ENCODE results near the gene PTPRN. TPM values are rescaled to one million over a fixed set of nuclear protein-coding genes. Genes with fewer than 3 reads are reported as not detected.

PTPRN gene
- total and polyA plus RNA-seq, 3 donors from 2014 or later: 1.7 to 6.0 (median 3.5) TPM

GRCh38 chr2:219282375-219282774 lies 26.8 kb downstream of the PTPRN start:
- Histone ChIP-seq H3K36me3 (ENCODE audit: low read depth, missing control alignments) (no peaks in the 10 kb centered on the region), H3K4me1 (peaks cover 33% of the 10 kb centered on the region), H3K27me3 (no peaks in the 10 kb centered on the region), H3K9me3 (no peaks in the 10 kb centered on the region), H3K4me3 (no peak overlapping the region), H3K27ac (no peak overlapping the region)
- TF ChIP-seq POLR2A (IDR thresholded peaks at IDR 0.05) (no peak), CTCF (IDR thresholded peaks at IDR 0.05) (no peak)
- 89 to 94% methylated on average over 5 of the region's 5 CpGs for WGBS, 2 donors
- DNase-seq: no peak
- intact Hi-C loops (cut with DNase I; ENCODE audit: low total_unique reads): no loop called here

GRCh38 chr2:219281588-219281987 lies 27.6 kb downstream of the PTPRN start:
- Histone ChIP-seq H3K9me3 (no peaks in the 10 kb centered on the region), H3K36me3 (ENCODE audit: low read depth, missing control alignments) (no peaks in the 10 kb centered on the region), H3K27ac (peak overlapping the region in 1 of 2 donors; percentile 4), H3K4me1 (peaks cover 33% of the 10 kb centered on the region), H3K27me3 (no peaks in the 10 kb centered on the region), H3K4me3 (no peak overlapping the region)
- intact Hi-C loops (cut with DNase I; ENCODE audit: low total_unique reads): no loop called here
- DNase-seq: no peak
- 90 to 91% methylated on average over 8 of the region's 8 CpGs for WGBS, 2 donors
- TF ChIP-seq POLR2A (IDR thresholded peaks at IDR 0.05) (no peak), CTCF (IDR thresholded peaks at IDR 0.05) (no peak)

DNA sequence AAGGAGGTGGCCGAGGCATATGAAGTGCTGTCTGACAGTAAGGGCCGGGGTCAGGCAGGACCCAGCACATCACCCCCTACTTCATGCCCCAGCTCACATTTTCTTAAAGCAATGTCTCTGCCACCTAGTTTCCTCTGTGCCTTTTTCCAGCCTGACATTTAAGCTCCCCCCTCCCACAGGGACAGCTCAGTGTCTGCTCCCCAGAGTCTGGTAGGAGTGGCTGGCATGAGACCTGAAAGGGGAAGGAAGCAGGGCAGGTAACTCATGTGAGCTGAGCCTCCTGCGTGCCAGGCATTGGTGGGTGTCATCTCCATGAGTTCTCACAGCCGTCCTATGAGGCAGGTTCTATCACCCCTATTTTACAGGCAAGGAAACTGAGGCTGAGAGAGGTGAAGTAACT lies 28.6 kb downstream of the PTPRN start:
- H3K4me3 ChIP-seq: no peak overlapping the region
- H3K36me3 ChIP-seq (ENCODE audit: low read depth, missing control alignments): no peaks in the 10 kb centered on the region
- WGBS, 2 donors: 96 to 100% methylated on average over 4 of the region's 4 CpGs
- H3K4me1 ChIP-seq: peaks cover 28% of the 10 kb centered on the region
- no peaks in the 10 kb centered on the region for H3K9me3 ChIP-seq
- DNase-seq: no peak
- H3K27ac ChIP-seq: peak overlapping the region; percentile 99 to 100
- H3K27me3 ChIP-seq: no peaks in the 10 kb centered on the region
- intact Hi-C loops (cut with DNase I; ENCODE audit: low total_unique reads): no loop called here
- no peak for TF ChIP-seq POLR2A (IDR thresholded peaks at IDR 0.05)
- no peak for TF ChIP-seq CTCF (IDR thresholded peaks at IDR 0.05)

DNA sequence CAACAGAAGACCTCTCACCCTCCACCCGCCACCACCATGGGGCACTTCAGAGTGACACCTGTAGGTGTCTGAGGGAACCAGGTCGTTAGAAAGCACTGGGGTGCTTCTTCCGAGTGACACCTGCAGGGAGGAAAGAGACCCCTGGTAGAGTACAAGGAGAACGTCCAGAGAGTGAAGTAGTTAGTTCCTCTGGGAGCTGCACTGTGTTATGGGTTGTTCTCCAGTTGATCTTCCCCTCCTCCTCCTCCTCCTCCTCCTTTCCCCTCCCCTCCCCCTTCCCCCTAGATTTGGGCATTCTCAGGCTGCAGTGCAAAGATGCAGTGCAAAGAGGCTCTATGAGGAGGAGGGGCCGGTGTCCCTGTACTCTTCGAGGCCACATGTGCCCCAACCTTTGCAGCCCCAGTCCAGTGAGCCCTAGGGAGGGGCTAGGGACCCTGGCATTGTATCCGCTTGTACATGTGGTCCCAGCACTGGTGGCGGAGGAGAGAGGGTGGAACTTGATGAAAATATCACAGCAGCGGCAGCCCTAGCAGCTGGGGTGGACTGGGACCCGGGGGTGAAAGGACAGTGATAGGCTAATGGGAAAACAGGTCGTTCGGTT lies 29.2 kb downstream of the PTPRN start:
- intact Hi-C loops (cut with DNase I; ENCODE audit: low total_unique reads): no loop called here
- H3K27me3 ChIP-seq: no peaks in the 10 kb centered on the region
- WGBS, 2 donors: 34 to 37% methylated on average over 11 to 12 of the region's 12 CpGs
- H3K27ac ChIP-seq: peak overlapping the region; percentile 99 to 100
- peak overlapping the region; percentile 87 to 91 for H3K4me3 ChIP-seq
- no peaks in the 10 kb centered on the region for H3K9me3 ChIP-seq
- H3K36me3 ChIP-seq (ENCODE audit: low read depth, missing control alignments): no peaks in the 10 kb centered on the region
- no peak for TF ChIP-seq POLR2A (IDR thresholded peaks at IDR 0.05)
- no peak for TF ChIP-seq CTCF (IDR thresholded peaks at IDR 0.05)
- no peak for DNase-seq
- H3K4me1 ChIP-seq: peaks cover 24% of the 10 kb centered on the region
